ENCODE data around the gene POU6F1. TPM values are rescaled to one million over a fixed set of nuclear protein-coding genes. Genes with fewer than 3 reads are reported as not detected.

POU6F1 gene
- total RNA-seq, 1 experiment from 2014 or later = 13.3 TPM

- Histone ChIP-seq H4K91ac (ENCODE audit: insufficient read length, low read depth, low read length) (no peak overlapping the region), H4K20me1 (ENCODE audit: control insufficient read depth, insufficient read depth, insufficient read length) (no peaks in the 10 kb centered on the region), H3K4me1 (ENCODE audit: insufficient read depth, low read length) (peaks cover 2% of the 10 kb centered on the region; the same call in 1 of the 2 replicates), H3K23me2 (ENCODE audit: insufficient read length, low read depth, low read length, poor library complexity, severe bottlenecking) (peaks cover 4% of the 10 kb centered on the region), H2BK12ac (ENCODE audit: insufficient read length, low read depth, low read length) (no peak overlapping the region), H3K56ac (ENCODE audit: insufficient read length, low read depth, low read length) (no peak overlapping the region), H3K79me2 (ENCODE audit: insufficient read depth, low read length) (no peaks in the 10 kb centered on the region), H4K5ac (ENCODE audit: insufficient read length, low read depth, low read length) (no peak overlapping the region), H2BK20ac (ENCODE audit: low read depth, low read length, poor library complexity, severe bottlenecking) (no peak overlapping the region), H2AFZ (ENCODE audit: low read length) (no peak overlapping the region), H2BK15ac (ENCODE audit: low read depth, low read length) (no peak overlapping the region), H3K79me1 (ENCODE audit: insufficient read depth, low read depth, low read length, poor library complexity, severe bottlenecking) (no peaks in the 10 kb centered on the region), H3K14ac (ENCODE audit: insufficient read depth, low read length) (no peak overlapping the region), H3K27me3 (ENCODE audit: insufficient read depth, low read length) (no peaks in the 10 kb centered on the region), H3K23ac (ENCODE audit: insufficient read length, low read depth, low read length) (no peak overlapping the region), H3K9ac (ENCODE audit: extremely low read depth, insufficient read length, low read length) (no peak overlapping the region), H3K9me3 (ENCODE audit: control insufficient read depth, low read depth, low read length) (no peaks in the 10 kb centered on the region), H3K4ac (ENCODE audit: low read depth, low read length) (no peak overlapping the region), H2BK120ac (ENCODE audit: low read depth, low read length, poor library complexity, severe bottlenecking) (no peak overlapping the region), H2AK5ac (ENCODE audit: insufficient read length, low read length) (no peak overlapping the region), H4K8ac (replicated peaks; ENCODE audit: insufficient read length, low read depth, low read length) (no peak overlapping the region), H3K4me2 (ENCODE audit: insufficient read depth, insufficient read length, low read length) (no peak overlapping the region), H3K18ac (ENCODE audit: insufficient read length, low read depth, low read length) (no peak overlapping the region), H3T11ph (ENCODE audit: low read length) (no peak overlapping the region), H2BK5ac (ENCODE audit: insufficient read length, low read length) (no peak overlapping the region), H3K27ac (ENCODE audit: insufficient read length, low read depth, low read length) (no peak overlapping the region)
- peaks cover 7 to 10% of the 10 kb centered on the region in 2 experiments for H3K4me1 Mint-ChIP-seq
- DNase-seq = no peak
- peaks cover 0 to under 1% (median 0%) of the 10 kb centered on the region in 3 experiments; a peak in 1 of 7 replicates for H3K36me3 Mint-ChIP-seq (ENCODE audit: insufficient read depth in 1 of 3, low read depth in 3 of 3)
- TF ChIP-seq CTCF (conservative IDR thresholded peaks at IDR 0.05) = no peak
- no peak overlapping the region for H3K4me3 Mint-ChIP-seq
- no peaks in the 10 kb centered on the region for H3K9me3 Mint-ChIP-seq
- no peak overlapping the region for H3K27ac Mint-ChIP-seq
- no peaks in the 10 kb centered on the region for H3K27me3 Mint-ChIP-seq (ENCODE audit: low read depth)
- WGBS (ENCODE audit: extremely low coverage, insufficient read length, low lambda C conversion rate) = no CpG with 5 or more reads among the region's 5 CpGs
Measured at GRCh38 chr12:51234530-51234929, 16.7 kb upstream of the POU6F1 start.

Measured in H9 (cell line).